Memory B cell (primary cell): ENCODE data around the gene APOM.
A peak's percentile ranks its signal among the peaks of the same experiment; 100 is the strongest.

Experiments
- ATAC-seq: fragments of 150-1000 bp; cut with Tn5 transposase; 2 replicates; pipeline ENCODE4 v1.10.0; 2021; ENCODE audit warnings: low read depth, mild to moderate bottlenecking, moderate library complexity
- DNase-seq, 2 donors: peaks; one replicate each; pipeline ENCODE4 v3.0.0; 2022; ENCODE audit warnings: low spot score in 2 of 2
- H3K27ac Mint-ChIP-seq: one replicate; pipeline ENCODE4 v1.8.0; 2022; ENCODE audit warnings: mild to moderate bottlenecking, moderate library complexity, mixed read lengths
- H3K27me3 Mint-ChIP-seq: one replicate; pipeline ENCODE4 v1.8.0; 2022; ENCODE audit warnings: mixed read lengths
- H3K36me3 Mint-ChIP-seq: one replicate; pipeline ENCODE4 v1.8.0; 2022; ENCODE audit warnings: mild to moderate bottlenecking, mixed read lengths
- H3K4me1 Mint-ChIP-seq: one replicate; pipeline ENCODE4 v1.8.0; 2022; ENCODE audit warnings: mixed read lengths
- H3K4me3 Mint-ChIP-seq: one replicate; pipeline ENCODE4 v1.8.0; 2022; ENCODE audit warnings: mild to moderate bottlenecking, moderate library complexity, mixed read lengths
- H3K9me3 Mint-ChIP-seq: one replicate; pipeline ENCODE4 v1.8.0; 2022; ENCODE audit warnings: mixed read lengths

APOM gene

DNA sequence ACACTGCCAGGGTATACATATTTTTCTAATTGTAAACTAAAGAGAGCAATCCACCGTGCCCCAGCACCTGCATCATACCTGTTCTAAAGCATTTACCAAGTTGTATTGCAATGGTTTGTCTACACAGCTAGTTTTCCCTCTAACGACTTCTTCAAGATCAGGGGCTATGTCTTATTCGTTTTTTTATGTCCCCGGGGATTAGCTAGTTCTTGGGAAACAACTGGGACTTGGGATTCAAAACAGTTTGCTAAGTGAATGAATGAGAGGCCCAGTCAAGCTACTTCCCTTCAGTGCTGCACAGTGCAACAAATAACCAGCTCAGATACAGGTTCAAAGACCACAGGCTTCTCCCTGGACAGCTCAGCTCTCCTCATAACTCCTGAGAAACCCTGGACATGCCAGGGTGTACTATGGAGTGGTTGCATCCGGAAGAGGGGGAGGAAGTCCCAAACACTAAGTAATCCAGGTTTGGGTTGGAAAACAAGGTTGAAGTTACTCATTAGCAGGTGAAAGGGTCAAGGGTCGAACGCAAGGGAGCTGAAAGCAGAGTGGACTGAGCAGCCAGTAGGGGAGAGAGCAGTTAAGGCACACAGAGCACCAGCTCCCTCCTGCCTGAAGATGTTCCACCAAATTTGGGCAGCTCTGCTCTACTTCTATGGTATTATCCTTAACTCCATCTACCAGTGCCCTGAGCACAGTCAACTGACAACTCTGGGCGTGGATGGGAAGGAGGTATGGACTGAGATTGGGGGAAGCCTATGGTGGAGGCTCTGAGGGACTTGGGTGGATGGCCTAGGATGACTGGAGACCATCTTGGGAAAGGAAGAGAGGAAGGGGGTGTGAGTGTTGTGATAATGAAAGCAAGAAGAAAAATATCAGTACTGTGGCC is at the start of gene APOM:
TSS of gene APOM (plus strand) at position 546 of the 889 bp plus-strand sequence. CDS start at position 619, 73 bp downstream.
- Mint-ChIP-seq H3K27ac (peak within 1 kb of the TSS; percentile 39), H3K4me1 (peaks cover 53% of the 10 kb centered on the region), H3K27me3 (no peaks in the 10 kb centered on the region), H3K36me3 (peaks cover 17% of the 10 kb centered on the region), H3K9me3 (no peaks in the 10 kb centered on the region), H3K4me3 (no peak within 1 kb of the TSS)
- DNase-seq (no peak), ATAC-seq (no peak)

DNA sequence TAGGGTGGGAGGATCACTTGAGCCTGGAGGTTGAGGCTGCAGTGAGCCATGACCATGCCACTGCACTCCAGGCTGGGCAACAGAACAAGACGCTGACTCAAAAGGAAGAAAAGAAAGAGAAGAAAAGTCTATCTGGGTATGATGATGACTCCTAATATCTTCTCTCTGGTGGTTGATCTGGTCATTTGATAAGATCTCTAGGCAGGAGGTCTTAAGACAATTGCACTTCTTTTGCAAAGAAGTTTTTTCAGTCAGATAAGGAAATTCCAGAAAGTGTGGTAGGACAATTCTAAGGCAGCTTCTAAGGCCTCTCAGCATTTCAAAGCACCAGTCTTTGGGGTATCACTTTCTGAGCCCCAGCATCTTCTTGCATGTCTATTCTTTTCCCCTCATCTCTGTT is 48.4 kb upstream of the APOM start:
- Mint-ChIP-seq H3K4me1 (no peaks in the 10 kb centered on the region), H3K4me3 (no peak overlapping the region), H3K36me3 (no peaks in the 10 kb centered on the region), H3K27me3 (no peaks in the 10 kb centered on the region), H3K27ac (no peak overlapping the region), H3K9me3 (no peaks in the 10 kb centered on the region)
- no peak for DNase-seq
- ATAC-seq, result no peak

DNA sequence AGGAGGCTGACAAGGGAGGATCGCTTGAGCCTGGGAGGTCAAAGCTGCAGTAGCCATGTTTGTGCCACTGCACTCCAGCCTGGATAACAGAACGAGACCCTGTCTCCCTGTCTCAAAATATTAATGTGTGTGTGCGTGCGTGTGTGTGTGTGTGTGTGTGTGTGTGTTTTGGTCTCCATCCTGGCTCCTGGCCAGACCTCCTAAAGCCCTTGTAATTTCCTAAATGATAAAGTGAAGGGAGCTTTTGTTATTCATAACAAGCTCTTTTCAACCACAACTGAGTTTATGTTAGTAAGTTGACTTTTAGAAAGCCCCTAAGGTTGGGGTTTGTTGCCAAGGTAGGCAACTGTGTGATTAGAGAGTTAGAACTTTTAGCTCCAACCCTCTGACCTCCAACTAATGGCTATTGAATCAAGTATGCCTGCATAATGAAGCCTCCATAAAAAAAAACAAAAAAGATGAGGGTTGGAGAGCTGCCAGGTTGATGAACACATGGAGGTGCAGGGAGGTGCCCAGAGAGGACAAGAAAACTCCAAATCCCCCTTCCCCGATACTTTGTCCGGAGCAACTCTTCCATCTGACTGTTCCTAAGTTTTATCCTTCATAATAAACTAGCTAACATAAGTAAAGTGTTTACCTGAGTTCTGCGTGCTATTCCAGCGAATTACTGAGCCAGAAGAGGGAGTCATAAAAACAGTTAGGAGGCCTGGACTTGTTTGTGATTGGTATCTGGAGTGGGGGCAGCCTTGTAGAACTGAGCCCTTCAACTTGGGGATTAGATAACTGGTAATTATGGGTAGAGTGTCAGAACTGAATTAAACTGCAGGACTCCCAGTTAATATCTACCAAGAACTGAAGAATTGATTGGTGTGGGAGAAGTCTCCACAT is 45.9 kb upstream of the APOM start:
- Mint-ChIP-seq H3K4me1 (peaks cover 6% of the 10 kb centered on the region), H3K9me3 (no peaks in the 10 kb centered on the region), H3K36me3 (no peaks in the 10 kb centered on the region), H3K27ac (no peak overlapping the region), H3K27me3 (no peaks in the 10 kb centered on the region), H3K4me3 (no peak overlapping the region)
- DNase-seq, result no peak
- no peak for ATAC-seq

GRCh38 chr6:31610968-31611367 is 44.7 kb upstream of the APOM start:
- no peak overlapping the region for H3K27ac Mint-ChIP-seq
- H3K36me3 Mint-ChIP-seq, result no peaks in the 10 kb centered on the region
- ATAC-seq (no peak), DNase-seq (no peak)
- H3K4me1 Mint-ChIP-seq, result peaks cover 18% of the 10 kb centered on the region
- H3K27me3 Mint-ChIP-seq, result no peaks in the 10 kb centered on the region
- H3K9me3 Mint-ChIP-seq, result no peaks in the 10 kb centered on the region
- H3K4me3 Mint-ChIP-seq, result no peak overlapping the region

DNA sequence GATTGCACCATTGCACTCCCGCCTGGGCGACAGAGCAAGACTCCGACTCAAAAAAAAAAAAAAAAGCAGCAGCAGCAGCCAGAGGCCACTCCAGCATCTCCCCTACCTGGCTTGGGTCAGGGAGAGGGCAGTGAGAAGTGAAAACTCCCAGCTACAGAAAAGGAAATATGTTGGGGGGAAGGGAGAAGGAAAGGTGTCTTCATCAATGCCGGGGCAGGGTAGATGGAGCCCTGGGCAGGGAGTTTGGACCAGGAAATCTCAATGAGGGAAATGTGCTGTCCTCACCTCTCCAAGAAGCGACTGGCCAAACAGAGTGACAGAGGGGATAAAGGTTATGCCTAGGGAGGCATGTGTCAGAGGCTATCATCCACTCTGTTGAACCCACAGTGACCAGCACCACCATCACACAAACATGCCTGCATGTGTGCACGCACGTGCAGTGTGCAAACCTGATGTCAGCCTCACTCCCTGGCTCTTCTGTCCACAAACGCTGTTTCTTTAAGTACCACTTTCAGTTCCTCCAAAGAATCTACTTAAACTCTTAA is 41.5 kb upstream of the APOM start:
- Mint-ChIP-seq H3K4me1 (peaks cover 23% of the 10 kb centered on the region), H3K27me3 (no peaks in the 10 kb centered on the region)

GRCh38 chr6:31614684-31615578 is 40.8 kb upstream of the APOM start, which contains the start of gene AIF1:
Gene AIF1 (plus strand): TSS chr6:31615234. CDS start chr6:31615330, 96 bp downstream.
- H3K27ac Mint-ChIP-seq, result peak within 1 kb of the TSS; percentile 68
- no peaks in the 10 kb centered on the region for H3K27me3 Mint-ChIP-seq
- peak within 1 kb of the TSS; percentile 41 for H3K4me3 Mint-ChIP-seq
- ATAC-seq (peak; percentile 46), DNase-seq (no peak)
- H3K36me3 Mint-ChIP-seq, result no peaks in the 10 kb centered on the region
- H3K9me3 Mint-ChIP-seq, result no peaks in the 10 kb centered on the region
- peaks cover 23% of the 10 kb centered on the region for H3K4me1 Mint-ChIP-seq

More for the DNA sequence above, 41.5 kb upstream of the APOM start:
- Mint-ChIP-seq H3K4me3 (peak overlapping the region; percentile 5), H3K27ac (no peak overlapping the region), H3K36me3 (no peaks in the 10 kb centered on the region), H3K9me3 (no peaks in the 10 kb centered on the region)
- ATAC-seq, result peak; percentile 83
- DNase-seq, result no peak

DNA sequence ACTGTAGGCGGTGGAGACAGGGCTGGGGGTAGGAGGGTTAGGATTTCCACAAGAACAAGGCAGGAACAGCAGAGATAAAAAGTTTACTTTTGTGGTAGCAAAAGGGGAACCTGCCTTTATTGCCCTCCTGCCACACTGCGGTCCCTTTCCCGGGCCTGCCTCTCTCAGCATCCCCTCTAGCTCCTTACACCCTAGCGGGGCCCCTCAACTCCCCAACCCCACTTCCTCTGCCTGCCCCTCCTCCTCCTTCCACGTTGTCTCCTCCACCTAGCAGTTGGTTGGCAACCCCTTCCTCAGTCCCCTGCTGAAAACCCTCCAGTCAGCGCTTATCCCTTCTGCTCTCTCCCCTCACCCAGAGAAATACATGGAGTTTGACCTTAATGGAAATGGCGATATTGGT is 39.9 kb upstream of the APOM start:
- Mint-ChIP-seq H3K4me1 (peaks cover 25% of the 10 kb centered on the region), H3K9me3 (no peaks in the 10 kb centered on the region), H3K27ac (peak overlapping the region; percentile 68), H3K27me3 (no peaks in the 10 kb centered on the region), H3K36me3 (no peaks in the 10 kb centered on the region), H3K4me3 (no peak overlapping the region)
- ATAC-seq, result no peak
- DNase-seq, result no peak

DNA sequence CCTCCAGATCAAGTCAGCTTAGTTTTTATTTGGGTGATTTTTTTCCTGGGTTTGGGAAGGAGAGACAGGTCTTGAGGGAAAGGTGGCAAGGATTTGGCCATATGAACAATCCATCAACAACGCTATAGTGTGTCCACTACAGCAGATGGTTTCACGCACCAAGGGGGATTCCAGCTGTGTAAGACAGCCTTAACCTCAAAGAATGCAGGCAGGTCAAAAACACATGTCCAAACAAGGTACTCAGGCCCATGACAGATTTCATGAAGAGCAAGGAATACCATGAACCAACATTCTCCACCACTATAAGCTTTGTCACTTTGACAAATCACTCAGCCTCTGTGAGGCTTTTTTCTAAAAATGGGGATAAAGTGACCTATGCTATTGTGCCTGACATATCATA is 38.7 kb upstream of the APOM start:
- H3K27me3 Mint-ChIP-seq, result no peaks in the 10 kb centered on the region
- H3K27ac Mint-ChIP-seq, result no peak overlapping the region
- H3K4me1 Mint-ChIP-seq, result peaks cover 31% of the 10 kb centered on the region
- H3K36me3 Mint-ChIP-seq, result peaks cover 3% of the 10 kb centered on the region
- ATAC-seq (no peak), DNase-seq (no peak)
- no peak overlapping the region for H3K4me3 Mint-ChIP-seq
- no peaks in the 10 kb centered on the region for H3K9me3 Mint-ChIP-seq

DNA sequence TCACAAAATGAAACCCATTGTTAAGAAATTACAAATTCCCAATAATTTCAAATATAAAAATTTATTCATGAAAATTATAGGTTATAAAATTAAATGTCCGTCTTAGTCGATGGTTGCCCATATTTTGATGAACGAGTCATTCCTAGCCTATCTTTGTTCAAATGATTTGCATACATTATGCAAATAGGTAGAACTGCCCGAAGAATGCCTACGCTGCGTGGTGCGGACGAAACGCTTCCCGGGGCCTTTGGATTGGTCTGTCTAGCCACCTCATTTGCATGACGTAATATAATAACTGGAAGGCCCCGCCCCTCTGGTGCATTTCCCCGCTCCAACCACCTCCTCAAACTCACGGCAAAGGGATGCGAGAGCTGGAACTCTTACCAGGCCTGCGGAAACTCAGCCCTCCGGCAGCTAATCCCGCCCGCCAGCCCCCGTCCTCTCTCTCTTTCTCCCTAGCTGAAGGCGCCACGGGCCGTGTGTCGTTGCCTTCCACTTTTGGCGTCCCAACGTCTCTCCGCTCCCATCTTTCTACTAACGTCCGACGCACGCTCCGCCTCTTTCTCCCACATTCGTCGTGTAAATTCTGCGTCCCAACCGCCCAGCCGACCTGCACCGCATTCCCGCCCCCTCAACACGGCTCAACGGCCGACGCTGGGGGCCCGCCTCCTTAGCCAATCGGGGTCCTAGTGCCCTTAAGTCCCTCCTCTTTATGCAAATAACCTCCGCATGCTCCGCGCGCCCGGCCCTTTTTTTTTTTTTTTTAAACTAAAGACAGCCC is 35.7 kb upstream of the APOM start:
- Mint-ChIP-seq H3K36me3 (peaks cover 10% of the 10 kb centered on the region), H3K4me1 (peaks cover 30% of the 10 kb centered on the region), H3K4me3 (peak overlapping the region; percentile 88), H3K27me3 (no peaks in the 10 kb centered on the region), H3K9me3 (no peaks in the 10 kb centered on the region), H3K27ac (peak overlapping the region; percentile 92)
- DNase-seq, result peak; percentile 89 to 91
- ATAC-seq, result peak; percentile 79

GRCh38 chr6:31620586-31621319 is 34.9 kb upstream of the APOM start, which contains the start of gene PRRC2A:
Gene PRRC2A (plus strand): TSS chr6:31620715. CDS start chr6:31622790, 2,075 bp downstream.
- no peaks in the 10 kb centered on the region for H3K9me3 Mint-ChIP-seq
- peaks cover 22% of the 10 kb centered on the region for H3K4me1 Mint-ChIP-seq
- H3K4me3 Mint-ChIP-seq, result peak within 1 kb of the TSS; percentile 88
- no peak for DNase-seq
- peak within 1 kb of the TSS; percentile 92 for H3K27ac Mint-ChIP-seq
- no peaks in the 10 kb centered on the region for H3K27me3 Mint-ChIP-seq
- peak; percentile 29 for ATAC-seq
- peaks cover 11% of the 10 kb centered on the region for H3K36me3 Mint-ChIP-seq

DNA sequence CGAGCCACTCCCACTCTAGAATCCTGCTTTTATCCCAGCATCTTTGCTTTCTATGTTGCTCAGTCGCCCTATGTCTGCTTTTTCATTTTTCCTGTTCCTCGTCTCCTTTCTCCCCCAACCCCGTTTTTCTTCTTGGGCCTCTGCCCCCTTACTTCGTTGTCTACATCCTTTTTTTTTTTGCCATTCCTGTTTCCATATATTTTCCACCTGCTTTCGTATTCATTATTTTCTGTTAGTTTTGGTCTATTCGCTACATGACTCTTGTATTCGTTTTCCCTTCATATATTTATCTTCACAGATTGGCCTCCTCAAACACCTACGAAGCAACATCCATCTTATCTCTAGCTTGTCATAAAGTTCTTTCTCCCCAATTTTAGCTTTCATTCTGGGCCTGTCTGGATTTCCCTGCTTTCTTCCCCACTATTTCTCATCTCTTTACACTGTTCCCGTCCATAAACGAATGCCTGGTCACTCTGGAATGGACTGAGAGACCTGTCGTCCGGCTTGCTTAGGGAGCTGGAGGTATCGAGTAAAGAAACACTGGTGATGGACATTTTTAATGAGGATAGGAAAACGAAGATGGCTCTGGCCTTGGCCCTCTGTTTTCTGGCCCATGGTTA is 34.3 kb upstream of the APOM start:
- Mint-ChIP-seq H3K9me3 (no peaks in the 10 kb centered on the region), H3K36me3 (peaks cover 16% of the 10 kb centered on the region), H3K27ac (peak overlapping the region; percentile 92), H3K4me3 (peak overlapping the region; percentile 88), H3K4me1 (peaks cover 17% of the 10 kb centered on the region), H3K27me3 (no peaks in the 10 kb centered on the region)
- DNase-seq, result no peak
- no peak for ATAC-seq

DNA sequence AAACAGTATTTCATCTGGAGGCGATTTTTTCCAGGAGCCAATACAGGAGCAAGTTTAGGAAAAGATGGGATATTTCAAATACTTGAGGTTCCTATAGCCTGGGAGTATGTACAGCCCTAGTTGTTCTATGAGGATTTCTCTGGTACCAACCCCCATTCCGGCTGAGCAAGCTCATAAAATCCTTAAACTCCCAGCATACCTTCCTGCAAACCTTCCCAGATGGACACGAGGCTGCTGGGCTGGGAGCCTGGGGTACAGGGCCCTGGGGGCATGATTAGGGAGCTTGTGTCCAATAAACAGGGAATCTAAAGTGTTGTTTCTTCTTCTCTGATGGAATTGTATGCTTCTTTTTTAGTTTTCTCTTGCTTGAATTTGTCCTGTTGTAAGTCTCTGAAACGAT is 33.7 kb upstream of the APOM start:
- Mint-ChIP-seq H3K36me3 (peaks cover 19% of the 10 kb centered on the region), H3K9me3 (no peaks in the 10 kb centered on the region), H3K27ac (peak overlapping the region; percentile 92), H3K4me3 (peak overlapping the region; percentile 88), H3K27me3 (no peaks in the 10 kb centered on the region), H3K4me1 (peaks cover 15% of the 10 kb centered on the region)
- ATAC-seq (no peak), DNase-seq (no peak)
